Fibroblast of skin of left biceps (primary cell): ENCODE data around the gene ASGR1.

Experiments used
- DNase-seq, 2 experiments: peaks; one replicate each; pipeline ENCODE4 v3.0.0-alpha.2; 2013; ENCODE audit warnings: low read depth in 2 of 2

Gene ASGR1

DNA sequence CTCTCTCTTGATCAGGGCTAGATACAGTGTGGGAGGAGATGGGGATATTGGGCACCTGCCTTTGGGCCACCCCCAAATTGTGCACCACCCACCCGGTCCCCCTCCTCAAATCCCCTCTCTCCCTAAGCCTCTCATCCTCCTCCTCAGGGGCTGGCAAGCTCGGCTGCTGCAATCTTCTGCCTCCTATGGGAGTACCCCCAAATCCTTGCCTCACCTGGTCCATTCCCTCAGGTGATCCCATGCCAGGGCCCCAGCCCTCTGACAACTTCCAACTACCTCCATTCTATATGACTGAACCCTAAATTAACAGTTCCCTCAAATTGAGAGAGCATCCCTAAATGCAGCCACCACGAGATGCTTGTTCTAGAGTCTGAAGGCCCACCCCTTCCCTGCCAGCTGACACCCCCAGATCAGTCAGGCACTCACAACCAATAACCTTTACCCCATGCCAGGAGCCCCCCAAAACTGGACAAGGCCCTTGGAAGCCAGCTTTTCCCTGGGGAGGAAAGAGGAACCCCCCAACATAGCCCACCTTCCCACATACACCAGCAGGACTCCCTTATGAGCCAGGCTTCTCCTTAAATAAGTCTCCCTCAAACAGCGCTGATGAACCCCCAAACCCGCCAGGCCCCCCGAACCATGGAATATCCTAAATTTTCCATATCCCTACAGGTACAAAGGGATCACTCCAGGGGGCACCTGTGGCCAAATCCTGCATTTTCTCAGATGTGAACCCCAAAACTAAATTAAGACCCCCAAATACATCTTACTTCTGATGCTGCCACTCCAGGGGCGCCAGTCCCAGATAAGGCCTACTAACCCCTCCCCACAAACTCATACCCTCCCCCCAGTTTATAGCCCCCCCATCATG lies 37.3 kb upstream of the ASGR1 start:
- no peak for DNase-seq

- no peak for DNase-seq
Measured at GRCh38 chr17:7215652-7216180, 36.5 kb upstream of the ASGR1 start.

- DNase-seq = no peak
Measured at GRCh38 chr17:7215136-7215638, 36.0 kb upstream of the ASGR1 start.

GRCh38 chr17:7214300-7215135 lies 35.3 kb upstream of the ASGR1 start:
- DNase-seq = peak; percentile 91 to 94

GRCh38 chr17:7213895-7214299 lies 34.7 kb upstream of the ASGR1 start:
- DNase-seq = peak in 1 of 2 experiments; percentile 45

- no peak for DNase-seq
Measured at GRCh38 chr17:7211491-7212273, 32.5 kb upstream of the ASGR1 start.

GRCh38 chr17:7208754-7209460 lies 29.7 kb upstream of the ASGR1 start:
- no peak for DNase-seq

GRCh38 chr17:7208027-7208571 lies 28.9 kb upstream of the ASGR1 start:
- DNase-seq = no peak

DNA sequence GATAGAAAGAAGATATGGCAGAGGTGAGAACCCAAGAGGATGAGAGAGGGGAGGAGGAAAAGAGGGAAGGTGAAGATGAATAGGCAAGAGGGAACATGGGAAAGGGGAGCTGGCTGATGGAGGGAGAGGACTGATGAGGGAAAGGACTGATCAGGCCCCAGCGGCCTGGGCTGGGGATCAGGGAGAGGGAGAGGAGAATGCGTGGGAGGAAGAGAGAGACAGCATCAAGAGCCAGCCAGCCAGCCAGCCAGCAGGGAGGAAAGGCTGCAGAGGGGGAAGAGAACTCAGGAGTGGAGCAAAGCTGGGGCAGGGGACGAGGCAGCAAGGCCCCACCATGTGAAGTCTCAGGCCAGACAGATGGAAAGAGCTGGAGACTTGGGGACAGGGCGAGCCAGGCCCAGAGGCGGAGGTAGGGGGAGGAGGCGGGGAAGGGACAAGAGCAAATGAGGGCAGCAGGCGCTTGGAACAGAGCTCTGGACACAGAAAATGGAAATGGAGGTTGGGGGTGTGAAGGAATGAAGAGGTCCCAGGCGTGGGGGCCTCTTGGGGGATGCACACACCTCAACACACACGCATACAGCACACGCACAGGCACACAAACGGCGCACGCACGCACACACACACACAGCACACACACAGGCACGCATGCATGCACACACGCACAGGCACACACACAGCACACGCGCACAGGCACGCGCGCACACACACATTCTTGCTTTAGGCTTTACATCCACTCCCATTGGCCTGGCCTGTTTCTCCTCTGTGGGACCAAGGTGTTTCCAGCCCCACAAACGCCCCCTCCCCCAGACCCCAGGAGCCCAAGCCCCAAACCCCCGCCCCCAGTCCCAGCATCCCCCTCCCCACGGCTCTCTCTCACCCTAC lies 28.2 kb upstream of the ASGR1 start:
- DNase-seq = no peak

DNA sequence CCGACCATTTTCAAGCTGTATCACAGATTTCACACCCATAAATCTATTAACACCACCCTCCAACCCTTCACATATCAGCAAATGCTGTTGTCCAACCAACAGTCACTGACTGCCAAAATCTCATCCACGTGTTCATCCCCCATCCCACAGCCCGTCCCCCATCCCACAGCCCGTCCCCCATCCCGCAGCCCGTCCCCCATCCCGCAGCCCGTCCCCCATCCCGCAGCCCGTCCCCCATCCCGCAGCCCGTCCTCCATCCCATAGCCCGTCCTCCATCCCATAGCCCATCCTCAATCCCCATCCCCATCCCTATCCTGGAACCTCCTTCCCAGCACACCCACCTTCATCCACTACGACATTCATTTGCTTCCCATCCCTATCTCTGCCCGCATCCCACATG lies 26.4 kb upstream of the ASGR1 start:
- DNase-seq = no peak

- peak; percentile 64 to 66 for DNase-seq
Measured at GRCh38 chr17:7204828-7205461, 25.8 kb upstream of the ASGR1 start.

- no peak for DNase-seq
Measured at GRCh38 chr17:7204336-7204735, 25.2 kb upstream of the ASGR1 start.

- no peak for DNase-seq
Measured at GRCh38 chr17:7203391-7203790, 24.2 kb upstream of the ASGR1 start.

- no peak for DNase-seq
Measured at GRCh38 chr17:7196651-7197401, 17.7 kb upstream of the ASGR1 start.

GRCh38 chr17:7195971-7196370 lies 16.8 kb upstream of the ASGR1 start:
- DNase-seq = no peak

GRCh38 chr17:7192271-7192937 lies 13.2 kb upstream of the ASGR1 start:
- no peak for DNase-seq

DNA sequence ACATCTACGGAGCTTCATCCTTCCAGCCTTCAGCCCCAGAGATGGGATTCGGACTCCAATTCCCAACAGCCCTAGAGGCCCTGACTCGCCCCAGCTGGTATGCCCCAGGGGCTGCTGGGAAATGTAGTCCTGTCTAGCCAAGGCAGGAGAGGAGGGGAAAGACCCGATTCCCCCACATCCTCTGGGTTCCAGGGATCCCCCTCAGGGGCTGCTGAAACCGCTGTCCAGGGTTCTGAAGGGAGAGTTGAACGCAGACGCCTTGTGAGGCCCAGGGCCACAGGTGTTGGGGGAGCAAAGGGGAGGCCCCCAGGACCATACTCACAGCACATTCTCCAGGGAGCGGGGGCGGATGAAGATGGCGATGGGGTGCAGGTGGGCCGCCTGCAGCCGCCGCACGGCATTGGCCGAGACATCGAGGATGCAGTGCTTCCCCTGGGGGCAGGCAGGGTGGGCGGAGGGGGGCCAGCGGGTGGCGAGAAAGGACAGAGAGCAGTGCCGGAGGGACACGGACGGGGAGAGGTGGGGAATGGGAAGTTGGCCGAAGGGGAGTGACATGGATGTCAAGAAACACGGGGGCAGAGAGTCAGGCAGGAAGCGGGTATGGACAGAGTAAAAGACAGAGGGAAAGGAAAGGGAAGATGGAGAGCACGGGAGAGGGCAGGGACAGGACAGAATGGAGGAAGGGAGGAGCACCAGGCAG lies 12.6 kb upstream of the ASGR1 start:
- no peak for DNase-seq
